HG02571 (cell line): ENCODE measurements around the gene SOX30.

Experiments used
- ATAC-seq: cut with Tn5 transposase; IDR thresholded peaks from one replicate; pipeline ENCODE4 v1.9.1; 2021; ENCODE audit warnings: mild to moderate bottlenecking, moderate library complexity; ENCODE audit not compliant: unreplicated experiment

Gene SOX30

DNA sequence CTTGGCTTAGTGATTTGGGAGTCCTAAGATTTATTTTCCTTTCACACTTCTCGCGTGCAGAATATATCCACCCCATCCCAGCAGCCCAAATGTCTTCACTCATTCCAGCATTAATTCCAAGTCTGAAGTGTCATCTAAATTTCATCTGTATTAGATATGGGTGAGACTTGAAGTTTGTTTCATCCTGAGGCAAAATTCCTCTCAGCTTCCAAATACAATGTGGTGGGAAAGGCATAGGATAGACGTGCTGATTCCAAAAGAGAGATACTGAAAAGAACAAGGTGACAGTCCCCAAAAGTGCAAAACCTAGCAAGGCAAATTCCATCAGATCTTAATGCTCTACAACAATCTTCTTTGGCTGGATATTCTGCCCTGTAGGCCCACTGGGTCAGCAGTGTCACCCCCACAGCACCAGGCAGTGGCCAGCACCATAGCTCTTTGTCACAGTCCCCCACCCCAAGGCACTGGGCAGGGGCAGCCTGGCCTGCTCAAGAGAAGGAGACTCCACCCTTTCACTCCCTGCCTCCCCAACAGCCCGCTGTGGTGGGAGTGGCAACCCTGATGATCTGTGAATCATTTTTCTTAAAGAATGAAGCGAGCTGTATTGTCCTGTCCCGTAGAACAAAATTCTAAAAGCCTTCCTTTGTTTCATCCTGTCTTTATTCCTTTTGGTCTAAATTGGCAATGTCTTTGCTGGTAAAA, 74.0 kb downstream of the SOX30 start:
- ATAC-seq, result no peak

DNA sequence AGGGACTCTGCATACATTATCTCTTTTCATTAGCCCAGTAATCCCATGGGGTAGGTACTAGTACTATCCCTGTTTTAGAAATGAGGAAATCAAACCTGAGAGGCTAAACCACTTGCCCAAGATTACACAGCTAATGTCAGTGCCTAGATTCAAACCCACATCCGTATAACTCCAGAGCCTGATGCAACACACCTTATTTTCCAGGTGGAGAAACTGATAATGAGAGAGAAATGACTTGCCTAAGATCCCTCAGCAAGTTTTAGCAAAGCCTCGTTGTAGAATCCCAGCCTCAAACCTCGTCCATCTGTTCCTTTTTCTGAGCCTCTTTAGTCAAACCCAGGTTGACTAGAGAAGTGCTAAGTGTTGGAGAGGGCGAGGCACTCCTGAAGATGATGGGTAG, 75.6 kb downstream of the SOX30 start:
- no peak for ATAC-seq
